ENCODE measurements around the gene LIMA1.

- TF ChIP-seq POLR2A (IDR thresholded peaks at IDR 0.05) (no peak), CTCF (IDR thresholded peaks at IDR 0.05) (no peak)
Observed at GRCh38 chr12:50242751-50243191, 40.5 kb downstream of the LIMA1 start.

Measured in lower leg skin (tissue), 3 donors.